Effector CD8-positive, alpha-beta T cell (primary cell): Measurements from ENCODE around the gene ARID5B.

ENCODE experiments used
- DNase-seq: peaks from one replicate; lab custom pipeline; 2025; lab: John Stamatoyannopoulos, UW

The ARID5B gene

DNA sequence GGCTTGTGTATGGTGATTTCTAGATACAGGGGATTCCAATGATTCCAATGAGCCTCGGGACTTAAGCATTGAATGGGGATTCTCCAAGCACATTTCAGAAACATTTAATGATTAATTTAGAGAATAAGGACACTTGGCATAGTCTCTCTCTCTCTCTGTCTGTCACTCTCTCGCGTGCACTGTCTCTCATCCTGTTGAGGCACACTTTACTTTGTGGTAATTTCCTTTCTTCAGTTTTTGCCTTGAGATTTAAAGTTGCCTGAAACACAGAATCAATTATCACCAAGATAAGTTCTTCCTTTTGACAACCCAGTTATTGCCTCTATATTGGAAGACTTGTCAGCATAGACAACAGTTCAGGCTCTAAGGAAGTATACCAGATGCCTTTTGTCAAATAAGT is 131.6 kb downstream of the ARID5B start:
- no peak for DNase-seq

DNA sequence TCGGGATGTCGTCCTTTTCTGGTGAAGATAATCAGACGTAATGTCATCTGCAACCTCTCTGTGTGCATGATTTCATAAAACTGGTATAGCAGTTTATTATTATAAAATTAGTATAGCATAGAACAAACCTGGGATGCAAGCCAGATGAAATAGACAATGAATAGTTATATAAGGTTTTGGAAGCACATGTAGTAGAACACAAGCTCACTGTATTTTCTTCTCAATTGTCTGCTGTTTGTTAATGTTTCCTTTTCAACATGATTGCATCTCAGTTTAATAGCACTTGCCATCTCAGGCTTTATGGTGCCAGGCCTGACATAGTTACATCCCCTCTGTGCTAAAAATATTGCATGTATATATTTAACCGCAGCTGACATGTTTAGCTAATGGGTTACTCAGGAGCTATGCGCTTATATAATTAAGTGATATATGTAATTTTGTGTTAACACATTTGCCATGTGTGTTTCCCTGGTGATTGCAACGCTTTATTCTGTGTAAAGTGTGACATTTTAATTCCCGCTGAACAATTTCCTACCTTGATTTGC is 132.7 kb downstream of the ARID5B start:
- DNase-seq: no peak

DNA sequence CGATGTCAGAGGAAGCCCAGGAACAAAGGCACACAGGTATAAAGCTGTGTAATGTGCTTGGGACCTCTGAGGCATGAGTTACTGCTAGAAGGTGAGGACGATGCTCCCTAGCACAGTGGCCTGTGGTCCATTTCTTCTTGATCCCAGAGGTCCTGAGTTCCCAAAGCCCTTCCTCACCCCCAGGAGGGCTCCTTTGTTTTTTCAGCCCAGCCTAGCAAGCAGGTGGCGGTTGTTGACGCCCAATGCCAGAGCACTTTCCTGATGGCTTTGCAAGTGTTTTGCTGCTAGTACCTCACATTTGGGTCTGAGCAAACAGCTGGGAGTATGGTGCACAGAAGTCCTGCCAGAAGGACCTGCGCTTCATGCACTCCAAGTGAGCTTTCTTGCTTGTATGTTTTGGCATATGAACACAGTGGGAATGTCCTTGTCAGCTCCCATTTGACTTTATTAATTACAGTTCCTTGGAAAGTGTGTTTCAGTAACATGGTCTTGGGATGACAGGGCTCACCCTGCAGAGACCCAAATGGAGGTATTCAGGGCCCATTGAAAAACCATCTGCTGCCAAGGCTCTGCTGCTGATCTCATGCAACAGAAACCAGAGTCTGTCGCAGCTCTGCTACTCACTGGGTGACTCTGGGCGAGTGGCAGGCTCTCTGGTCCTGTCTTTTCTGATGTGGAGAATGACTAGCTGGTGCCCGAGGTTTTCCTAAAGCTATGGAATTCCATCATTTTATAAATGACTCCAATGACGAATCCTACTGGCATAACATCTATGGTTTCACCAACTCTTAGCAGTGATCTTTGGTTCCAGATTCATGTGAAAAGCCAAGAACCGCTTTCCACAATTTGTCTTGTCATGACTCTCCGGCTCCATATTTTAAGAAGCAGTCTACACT is 134.9 kb downstream of the ARID5B start:
- DNase-seq: no peak

DNA sequence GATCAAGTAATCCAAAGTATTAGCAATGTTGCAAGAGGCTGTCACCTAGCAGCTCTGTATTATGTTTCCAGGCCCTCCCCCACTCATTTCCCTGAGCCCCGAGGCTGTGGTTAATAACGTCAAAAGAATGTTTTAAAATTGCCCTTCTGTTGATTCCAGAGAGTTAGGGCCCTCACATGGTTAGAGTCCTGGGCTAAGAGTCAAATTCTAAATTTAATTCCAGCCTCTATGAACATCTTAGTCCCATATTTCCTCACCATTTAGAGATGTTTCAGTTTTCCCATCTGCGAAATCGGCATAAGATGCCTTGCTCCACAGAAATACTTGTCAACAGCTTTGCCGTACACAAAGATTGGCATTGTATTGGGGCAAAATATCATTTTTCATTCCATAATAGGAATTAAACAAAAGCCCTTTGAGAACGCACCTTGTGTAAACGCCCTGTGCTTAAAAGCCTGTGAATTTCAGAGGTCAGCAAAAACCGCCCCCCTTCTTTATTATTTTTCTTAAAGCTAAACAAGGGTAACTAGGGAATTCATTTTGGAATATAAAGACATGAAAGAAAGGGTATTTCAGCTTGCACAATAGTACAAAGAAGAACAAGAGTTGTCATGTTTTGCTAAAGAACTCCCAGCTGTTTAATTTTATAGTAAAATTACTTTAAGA is 135.8 kb downstream of the ARID5B start:
- DNase-seq: no peak

DNA sequence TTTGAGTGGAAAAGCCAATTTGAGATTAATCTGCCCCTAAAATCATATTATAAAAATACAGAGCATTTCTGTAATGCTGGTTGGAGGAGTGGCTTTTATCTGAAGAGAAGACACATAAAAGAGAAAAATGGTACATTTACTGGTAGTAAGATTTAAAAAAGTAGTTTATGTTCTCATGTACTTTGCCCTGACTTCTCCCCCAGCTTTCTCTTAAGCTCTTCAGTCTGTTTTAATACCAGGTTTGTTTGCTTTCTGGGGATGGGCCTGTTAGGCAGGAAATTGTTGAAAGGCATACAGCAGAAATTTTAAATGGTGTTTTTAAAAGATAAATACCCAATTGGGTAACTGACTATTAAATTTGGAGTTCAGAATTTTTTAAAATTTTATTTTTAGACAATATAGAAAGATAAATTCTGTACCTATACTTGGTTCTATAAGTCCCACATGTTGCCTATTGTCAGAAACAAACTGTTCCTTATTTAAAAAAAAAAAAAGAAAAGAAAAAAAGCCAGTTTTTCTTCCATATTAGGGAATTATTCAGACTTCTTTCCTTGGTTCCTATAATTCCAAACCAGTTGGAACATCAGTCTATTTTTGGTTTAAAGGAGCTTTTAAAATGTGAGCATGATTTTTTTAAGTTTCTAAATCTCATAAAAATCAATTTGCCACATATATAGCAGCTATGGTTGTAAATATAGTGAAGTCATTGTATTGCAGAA is 136.6 kb downstream of the ARID5B start:
- no peak for DNase-seq

DNA sequence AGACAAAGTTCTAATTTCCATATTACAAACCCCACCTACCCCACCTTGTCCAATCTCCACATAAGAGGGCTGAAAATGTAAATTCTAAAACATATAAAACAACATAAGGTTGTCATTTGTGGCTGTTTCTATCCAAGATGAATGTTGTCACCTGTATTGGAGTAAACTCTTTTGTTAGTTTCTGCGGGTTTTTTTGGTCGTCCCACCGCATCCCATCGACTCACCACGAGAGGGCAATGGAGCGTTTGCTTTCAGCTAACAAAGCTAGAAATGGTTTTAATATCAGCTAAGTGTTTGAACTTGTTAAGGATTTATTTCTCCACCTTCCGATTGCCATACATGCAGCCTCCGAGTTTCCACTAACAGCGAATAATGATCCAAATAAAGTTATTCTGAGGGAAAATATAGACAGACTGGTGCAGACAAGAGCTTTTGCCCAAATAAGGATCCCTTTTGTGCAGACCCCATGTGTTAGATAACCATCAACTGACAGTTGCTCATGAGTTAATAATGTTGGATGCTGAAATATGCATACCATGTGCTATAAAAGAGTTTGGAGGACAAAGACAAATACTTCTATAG is 137.2 kb downstream of the ARID5B start:
- peak; percentile 42 for DNase-seq

DNA sequence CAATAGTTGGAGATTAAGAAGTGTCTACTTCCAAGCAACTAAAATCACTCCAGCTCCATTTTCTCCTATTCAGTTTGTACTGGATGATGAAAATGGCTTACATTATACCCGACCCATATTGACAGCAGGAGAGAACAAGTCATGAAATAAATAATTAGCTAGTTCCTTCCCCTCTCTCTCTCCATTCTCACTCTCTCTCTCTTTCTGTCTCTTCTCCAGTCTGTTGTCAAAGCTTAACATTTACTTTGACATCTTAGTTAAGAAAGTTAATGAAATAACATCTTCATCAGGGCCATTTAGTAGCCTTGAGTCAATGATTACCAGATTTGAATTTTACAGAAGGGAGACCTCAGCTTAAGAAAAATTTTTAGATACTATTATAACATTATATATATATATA is 138.5 kb downstream of the ARID5B start:
- no peak for DNase-seq

DNA sequence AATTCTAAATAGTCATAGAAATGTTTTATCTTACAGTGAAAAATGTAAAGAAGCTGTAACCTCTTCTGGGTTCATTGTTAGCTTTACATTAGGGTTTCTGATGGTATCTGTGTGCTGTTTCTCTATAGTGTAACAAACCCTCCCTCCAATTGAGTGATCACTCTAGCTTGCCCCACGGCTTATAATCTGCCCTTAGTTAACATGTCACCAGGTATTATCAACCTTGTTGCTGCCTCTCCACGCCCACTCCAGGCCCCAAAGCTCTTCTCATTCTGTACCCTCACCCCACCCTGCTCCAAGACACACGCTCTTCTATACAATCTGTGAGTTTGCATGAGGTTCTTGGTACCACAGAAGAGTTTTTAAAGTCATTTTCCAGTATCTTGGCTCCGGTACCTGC is 139.4 kb downstream of the ARID5B start:
- DNase-seq: no peak

DNA sequence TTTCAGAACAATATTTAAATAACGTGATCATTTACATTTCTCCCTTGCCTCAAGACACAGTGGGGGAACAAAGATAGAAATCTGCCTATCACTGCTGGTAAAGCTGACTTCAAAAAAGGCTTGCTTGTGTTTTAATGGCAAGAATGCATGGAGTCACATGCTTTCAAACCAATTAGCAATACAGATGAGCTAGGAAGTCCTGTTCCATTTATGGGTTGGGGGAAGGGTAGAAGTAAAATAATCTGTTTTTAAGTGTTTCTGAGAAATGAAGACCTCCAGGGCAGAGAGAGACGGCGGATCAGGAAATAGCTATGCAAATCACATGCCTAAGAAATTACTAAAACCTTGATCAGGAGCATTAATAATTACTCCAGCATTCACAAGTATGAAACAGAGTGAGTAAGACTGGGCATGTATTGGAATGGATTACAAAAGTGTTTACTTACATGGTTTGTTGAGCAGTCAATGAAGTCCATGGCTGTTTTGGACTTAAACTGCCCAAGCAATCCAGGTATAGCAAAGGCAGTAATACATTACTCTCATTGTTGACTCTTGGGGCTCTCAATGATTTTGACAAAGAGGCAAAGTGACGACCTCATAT is 142.0 kb downstream of the ARID5B start:
- DNase-seq: no peak

DNA sequence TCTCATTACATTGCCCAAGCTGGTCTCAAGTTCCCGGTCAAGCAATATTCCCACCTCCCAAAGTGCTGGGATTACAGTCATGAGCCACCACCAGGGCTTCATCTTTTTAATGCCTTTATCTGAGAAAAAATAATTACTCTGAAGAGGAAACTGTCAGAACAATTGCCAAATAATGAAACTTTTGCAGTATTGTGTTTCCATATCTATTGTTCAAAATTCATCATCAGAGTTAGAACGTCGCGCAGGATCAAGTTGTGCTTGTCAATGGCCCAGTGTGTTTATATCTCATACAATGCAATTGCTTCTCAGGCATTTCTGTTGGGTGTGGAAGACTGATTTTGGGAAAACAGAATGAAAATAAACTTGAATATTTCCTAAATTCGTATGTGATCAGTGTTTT is 143.1 kb downstream of the ARID5B start:
- DNase-seq: no peak

DNA sequence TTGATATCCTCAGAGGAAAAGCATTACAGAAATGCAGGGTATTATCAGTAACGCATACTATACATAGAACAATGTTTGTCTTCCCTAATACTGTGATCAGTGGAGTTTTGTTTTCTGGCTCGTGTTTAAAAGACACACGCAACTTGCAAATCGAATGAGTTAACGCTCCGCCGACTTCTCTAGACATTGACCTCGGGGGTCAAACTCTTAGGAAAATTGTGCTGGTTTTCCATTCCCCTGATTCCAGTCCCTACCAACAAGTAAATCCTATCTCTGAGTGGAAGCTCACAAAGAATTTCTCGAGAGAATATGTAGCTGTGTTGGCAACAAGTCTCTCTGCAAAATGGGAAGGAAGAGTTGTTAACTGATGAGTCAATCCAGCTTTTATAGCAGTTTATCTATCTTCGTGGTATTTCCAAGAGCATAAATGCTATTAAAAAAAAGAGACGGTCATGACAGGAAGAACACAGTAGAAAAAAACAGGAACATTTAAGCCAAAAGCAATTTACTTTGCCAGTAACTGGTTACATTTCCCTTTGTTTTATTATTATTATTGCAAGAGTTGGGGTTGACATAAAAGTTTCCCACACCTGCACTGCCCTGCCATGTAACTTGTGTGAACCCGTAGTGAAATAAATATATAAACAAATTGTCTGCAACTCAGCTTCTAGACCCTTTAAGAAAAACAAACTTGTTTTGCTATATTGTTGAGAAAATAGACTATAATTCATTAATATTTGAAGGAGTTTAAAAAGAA is 144.4 kb downstream of the ARID5B start:
- no peak for DNase-seq

DNA sequence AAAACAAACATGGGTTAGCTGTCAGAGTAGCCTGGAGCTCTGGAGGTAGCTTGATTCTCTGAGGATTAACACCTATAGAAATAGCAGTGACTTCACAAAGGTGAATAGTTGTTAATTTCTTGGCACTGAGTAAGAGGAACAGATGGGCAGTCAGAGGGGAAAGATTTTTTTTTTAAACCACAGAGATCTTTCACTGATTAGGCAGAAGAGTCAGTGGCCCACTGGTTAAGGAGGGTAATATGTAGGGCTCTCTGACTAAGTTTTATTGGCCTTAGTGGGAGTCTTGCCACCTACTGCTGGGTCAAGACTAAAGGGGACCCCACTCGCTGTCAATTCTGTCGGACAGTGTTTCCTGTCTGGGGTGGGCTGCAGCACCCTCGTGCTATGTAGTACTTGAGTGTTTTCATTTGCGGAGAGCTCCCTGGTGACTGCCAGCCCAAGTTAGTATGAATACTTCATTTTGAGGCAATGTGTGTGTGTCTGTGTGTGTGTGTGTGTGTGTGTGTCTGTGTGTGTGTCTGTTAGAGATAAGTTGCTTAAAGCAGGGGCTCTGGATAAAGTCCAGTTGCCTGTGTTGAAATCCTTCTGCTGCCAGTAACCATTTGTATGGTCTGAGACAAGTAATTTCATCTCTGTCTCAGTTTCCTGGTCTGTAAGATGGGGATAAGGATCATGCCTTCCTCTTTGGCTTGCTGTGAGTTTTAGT is 145.2 kb downstream of the ARID5B start:
- DNase-seq: no peak

DNA sequence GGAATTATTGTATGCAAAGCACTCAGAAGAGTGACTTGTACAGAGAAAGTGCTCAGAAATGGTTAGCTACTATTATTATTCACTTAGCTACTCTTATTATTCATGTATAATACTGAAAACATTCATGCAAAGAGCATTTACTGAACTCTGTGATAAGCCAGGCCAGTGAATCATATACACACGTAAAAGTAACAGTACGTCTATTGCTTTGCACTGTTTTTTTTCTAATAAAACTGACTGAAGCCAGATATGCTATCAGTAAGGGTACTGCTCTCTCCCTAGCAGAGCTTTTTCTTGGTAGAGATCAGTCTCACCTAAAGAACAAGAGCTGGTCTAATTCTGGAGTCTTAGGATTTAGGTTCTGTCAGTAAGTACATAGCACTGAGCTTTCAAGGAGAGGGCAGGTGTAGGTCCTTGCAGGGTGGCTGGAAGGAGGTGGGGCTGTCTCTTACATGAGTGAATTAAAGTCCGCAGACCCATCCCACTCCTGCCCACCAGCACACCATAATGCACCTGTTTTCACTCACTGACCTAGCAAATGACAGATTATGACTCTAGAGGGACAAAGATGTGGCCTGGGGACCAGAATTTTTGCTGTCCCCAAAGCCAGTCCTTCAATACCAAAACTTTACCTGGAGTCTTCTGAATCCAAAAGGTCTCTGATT is 145.9 kb downstream of the ARID5B start:
- DNase-seq: no peak

DNA sequence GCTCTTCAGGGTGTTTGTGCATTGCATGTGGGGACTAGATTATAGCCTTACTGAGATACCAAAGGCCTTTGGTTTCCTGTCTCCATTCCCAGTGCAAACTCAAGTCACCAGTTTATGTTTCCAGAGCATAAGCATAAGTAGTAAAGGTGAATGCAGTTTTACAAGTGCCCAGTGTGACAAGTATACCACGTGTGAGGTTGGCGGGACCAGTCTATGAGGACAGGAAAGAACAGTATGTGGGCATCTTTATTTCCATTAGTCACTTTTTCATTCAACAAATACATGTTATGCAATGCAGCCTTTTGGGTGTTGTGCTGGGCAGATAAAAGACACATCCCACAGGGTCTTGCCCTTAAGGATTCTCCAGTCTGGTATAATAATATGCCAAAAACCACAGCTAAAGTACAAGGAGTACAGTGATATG is 146.5 kb downstream of the ARID5B start:
- DNase-seq: no peak

DNA sequence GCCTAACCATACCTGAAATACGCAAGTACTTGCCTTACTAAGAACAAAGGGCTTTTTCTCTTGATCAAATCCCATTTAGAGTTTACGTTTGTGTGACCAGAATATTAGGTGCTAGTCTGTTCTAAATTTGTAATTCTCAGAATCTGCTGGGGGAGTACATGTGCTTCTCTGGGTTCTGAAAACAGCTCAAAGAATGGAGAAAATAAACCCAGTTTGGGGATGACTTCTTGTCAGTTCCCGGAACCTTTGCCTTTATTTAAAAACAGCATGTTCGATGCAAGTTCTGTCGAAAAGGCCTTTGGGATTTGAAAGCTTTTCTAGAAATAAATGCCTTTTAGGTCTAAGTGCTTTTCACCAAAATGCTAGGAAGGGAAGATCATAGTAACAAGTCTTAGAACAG is 147.0 kb downstream of the ARID5B start:
- DNase-seq: no peak

DNA sequence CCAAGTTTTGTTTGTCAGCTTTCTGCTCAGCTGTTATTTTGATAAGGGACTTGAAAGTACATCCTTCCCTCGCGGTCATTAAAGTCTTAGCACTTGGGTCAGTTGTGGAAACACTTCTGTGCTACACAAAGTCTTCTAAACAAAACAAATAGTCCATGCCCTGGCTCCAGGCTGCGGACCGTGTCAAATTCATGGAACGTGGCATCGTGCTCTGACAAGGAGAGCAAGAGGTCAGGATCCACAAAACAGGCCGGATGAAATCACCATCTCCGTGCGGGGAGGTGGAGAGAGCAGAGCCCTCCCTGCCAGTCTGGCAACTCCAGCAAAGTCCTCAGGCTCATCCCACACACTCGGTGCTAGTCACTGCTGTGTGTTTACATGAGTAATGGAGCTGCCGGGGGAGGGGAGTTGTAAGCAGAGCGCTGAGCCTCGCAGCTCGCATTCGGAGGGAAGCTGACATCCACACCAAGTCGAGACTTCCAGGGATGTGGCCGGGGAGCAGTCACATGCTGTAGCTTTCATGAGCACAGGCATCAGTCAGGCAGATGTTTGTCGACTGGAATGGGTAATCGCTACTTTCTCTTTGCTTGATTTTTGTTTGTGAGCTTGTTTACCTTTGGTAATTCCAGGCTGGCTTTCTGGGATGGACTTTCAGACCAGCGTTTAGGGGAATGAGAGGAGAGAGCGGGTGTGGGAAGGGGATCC is 147.6 kb downstream of the ARID5B start:
- DNase-seq: no peak

DNA sequence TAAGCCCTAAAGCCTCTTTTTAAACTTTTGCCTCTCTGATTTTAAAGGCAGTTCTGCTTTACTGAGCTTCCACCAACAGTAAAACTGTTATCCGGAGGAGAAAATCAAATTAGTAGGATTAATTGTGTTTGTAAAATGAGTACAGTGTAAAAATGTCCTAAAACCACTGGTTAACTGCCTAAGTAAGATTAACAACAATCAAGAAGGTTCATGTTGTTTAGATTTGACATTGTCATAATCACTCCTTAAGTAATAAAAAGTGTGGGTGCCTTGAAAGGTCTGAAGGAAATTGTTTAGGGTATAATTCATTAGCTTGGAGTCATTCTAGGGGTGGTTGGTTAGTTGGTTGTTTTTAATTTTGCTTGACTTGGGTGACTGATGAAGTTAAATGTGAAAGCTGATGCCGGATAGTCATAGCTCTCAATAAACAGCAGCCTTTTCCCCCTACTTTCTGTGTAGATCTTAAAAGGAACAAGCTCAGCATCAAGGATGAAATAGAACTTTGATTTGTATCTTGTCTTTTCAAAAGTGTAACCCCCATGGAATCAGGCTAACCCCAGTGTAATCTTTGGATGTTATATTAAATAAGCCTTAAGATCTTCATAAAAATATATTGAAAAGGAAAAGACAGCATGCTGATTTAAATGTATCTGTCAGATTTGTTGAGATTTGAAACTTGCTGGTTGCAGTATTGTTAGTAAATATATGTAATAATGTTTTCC is 148.3 kb downstream of the ARID5B start:
- no peak for DNase-seq

DNA sequence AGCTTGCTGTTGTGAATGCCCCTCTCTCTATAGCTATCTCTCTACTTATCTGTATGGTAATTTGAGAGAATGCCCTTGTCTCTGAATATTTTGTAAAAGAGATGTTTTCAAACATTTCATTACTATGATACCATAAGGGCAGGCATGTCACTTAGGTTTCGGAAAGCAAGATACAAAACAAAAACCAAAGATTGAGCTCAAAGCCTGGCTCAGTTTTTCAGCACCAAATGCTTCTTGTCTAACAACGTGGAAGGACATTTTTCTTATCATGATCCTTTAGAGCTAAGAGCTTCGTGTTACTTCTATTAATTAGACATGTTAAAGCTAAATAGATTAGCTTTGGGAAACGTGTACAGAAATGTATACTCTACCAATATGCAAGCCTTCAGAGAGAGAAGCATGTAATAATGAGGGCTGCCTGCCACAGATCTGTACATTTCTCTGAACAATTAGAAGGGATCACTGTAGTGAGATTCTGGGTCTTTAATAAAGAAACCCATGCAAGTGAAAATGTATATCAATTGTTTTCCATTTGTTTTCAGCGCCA is 148.9 kb downstream of the ARID5B start:
- DNase-seq: no peak
